KMS-11 (cell line): ENCODE data around the gene PRR30.

Experiments used
- H2AFZ ChIP-seq: fragments of 200-600 bp; sonication (generic); 2 replicates; pipeline ENCODE4 v1.6.1; 2016; ENCODE audit warnings: antibody characterized with exemption, mixed run types, low read depth
- H3K27ac ChIP-seq: fragments of 200-600 bp; sonication (generic); 2 replicates; pipeline ENCODE4 v1.6.1; 2016; ENCODE audit warnings: mild to moderate bottlenecking, mixed run types
- H3K27me3 ChIP-seq: fragments of 200-600 bp; sonication (generic); 2 replicates; pipeline ENCODE4 v1.6.1; 2017; ENCODE audit warnings: mild to moderate bottlenecking, low read depth, mixed run types, moderate library complexity; ENCODE audit not compliant: insufficient read depth
- H3K36me3 ChIP-seq: fragments of 200-600 bp; sonication (generic); 2 replicates; pipeline ENCODE4 v1.6.1; 2017; ENCODE audit warnings: mild to moderate bottlenecking, mixed run types; ENCODE audit not compliant: insufficient read depth
- H3K4me1 ChIP-seq: fragments of 200-600 bp; sonication (generic); 2 replicates; pipeline ENCODE4 v1.6.1; 2016; ENCODE audit warnings: mild to moderate bottlenecking, low read depth, mixed run types; ENCODE audit not compliant: poor library complexity, severe bottlenecking
- H3K4me2 ChIP-seq: fragments of 200-600 bp; sonication (generic); 2 replicates; pipeline ENCODE4 v1.7.0; 2016; ENCODE audit warnings: mild to moderate bottlenecking, mixed run types
- H3K4me3 ChIP-seq: fragments of 200-600 bp; sonication (generic); IDR thresholded peaks from 2 replicates; pipeline ENCODE4 v1.6.1; 2017; ENCODE audit warnings: low read depth, low read length, mixed read lengths; ENCODE audit not compliant: insufficient read depth
- H3K79me2 ChIP-seq: fragments of 200-600 bp; sonication (generic); 2 replicates; pipeline ENCODE4 v1.6.1; 2016; ENCODE audit warnings: low read depth, mixed run types; ENCODE audit not compliant: insufficient read depth
- H3K9ac ChIP-seq: fragments of 200-600 bp; sonication (generic); 2 replicates; pipeline ENCODE4 v1.6.1; 2016; ENCODE audit warnings: mild to moderate bottlenecking, mixed run types
- H4K20me1 ChIP-seq: fragments of 200-600 bp; sonication (generic); 2 replicates; pipeline ENCODE4 v1.6.1; 2016; ENCODE audit warnings: mild to moderate bottlenecking, mixed run types; ENCODE audit not compliant: insufficient read depth
- TF ChIP-seq, protein P1 (sequence below): fragments of 200-600 bp; sonication (generic); conservative IDR thresholded peaks from 2 replicates; pipeline ENCODE4 v1.6.1; 2017; ENCODE audit warnings: low read depth, mild to moderate bottlenecking, antibody characterized with exemption, low read length, moderate library complexity, mixed read lengths

The PRR30 gene

DNA sequence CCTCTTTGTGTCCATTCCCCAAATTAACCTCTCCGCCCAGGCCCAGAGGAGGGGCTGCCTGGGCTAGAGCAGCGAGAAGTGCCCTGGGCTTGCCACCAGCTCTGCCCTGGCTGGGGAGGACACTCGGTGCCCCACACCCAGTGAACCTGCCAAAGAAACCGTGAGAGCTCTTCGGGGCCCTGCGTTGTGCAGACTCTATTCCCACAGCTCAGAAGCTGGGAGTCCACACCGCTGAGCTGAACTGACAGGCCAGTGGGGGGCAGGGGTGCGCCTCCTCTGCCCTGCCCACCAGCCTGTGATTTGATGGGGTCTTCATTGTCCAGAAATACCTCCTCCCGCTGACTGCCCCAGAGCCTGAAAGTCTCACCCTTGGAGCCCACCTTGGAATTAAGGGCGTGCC is 39.2 kb downstream of the PRR30 start:
- Histone ChIP-seq H3K36me3 (no peaks in the 10 kb centered on the region), H3K27me3 (no peaks in the 10 kb centered on the region), H3K79me2 (no peaks in the 10 kb centered on the region), H2AFZ (no peak overlapping the region), H3K4me1 (no peaks in the 10 kb centered on the region), H4K20me1 (no peaks in the 10 kb centered on the region), H3K9ac (no peak overlapping the region), H3K27ac (no peak overlapping the region), H3K4me2 (no peak overlapping the region), H3K4me3 (no peak overlapping the region)
- TF ChIP-seq, protein P1, sequence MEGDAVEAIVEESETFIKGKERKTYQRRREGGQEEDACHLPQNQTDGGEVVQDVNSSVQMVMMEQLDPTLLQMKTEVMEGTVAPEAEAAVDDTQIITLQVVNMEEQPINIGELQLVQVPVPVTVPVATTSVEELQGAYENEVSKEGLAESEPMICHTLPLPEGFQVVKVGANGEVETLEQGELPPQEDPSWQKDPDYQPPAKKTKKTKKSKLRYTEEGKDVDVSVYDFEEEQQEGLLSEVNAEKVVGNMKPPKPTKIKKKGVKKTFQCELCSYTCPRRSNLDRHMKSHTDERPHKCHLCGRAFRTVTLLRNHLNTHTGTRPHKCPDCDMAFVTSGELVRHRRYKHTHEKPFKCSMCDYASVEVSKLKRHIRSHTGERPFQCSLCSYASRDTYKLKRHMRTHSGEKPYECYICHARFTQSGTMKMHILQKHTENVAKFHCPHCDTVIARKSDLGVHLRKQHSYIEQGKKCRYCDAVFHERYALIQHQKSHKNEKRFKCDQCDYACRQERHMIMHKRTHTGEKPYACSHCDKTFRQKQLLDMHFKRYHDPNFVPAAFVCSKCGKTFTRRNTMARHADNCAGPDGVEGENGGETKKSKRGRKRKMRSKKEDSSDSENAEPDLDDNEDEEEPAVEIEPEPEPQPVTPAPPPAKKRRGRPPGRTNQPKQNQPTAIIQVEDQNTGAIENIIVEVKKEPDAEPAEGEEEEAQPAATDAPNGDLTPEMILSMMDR = no peak

DNA sequence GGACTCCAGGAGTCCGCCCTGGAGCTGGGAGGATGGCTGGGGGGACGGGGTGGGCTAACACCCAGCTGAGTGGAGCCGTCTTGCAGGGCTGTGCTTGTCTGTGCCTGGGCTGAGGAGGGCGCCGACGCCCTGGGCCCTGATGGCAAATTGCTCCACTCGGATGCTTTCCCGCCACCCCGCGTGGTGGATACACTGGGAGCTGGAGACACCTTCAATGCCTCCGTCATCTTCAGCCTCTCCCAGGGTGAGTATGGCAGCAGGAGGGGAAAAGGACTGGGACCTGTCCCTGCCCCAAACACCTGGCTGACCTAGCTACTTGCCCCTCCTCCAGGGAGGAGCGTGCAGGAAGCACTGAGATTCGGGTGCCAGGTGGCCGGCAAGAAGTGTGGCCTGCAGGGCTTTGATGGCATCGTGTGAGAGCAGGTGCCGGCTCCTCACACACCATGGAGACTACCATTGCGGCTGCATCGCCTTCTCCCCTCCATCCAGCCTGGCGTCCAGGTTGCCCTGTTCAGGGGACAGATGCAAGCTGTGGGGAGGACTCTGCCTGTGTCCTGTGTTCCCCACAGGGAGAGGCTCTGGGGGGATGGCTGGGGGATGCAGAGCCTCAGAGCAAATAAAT is 39.8 kb downstream of the PRR30 start:
- Histone ChIP-seq H3K27me3 (no peaks in the 10 kb centered on the region), H3K9ac (no peak overlapping the region), H3K4me1 (no peaks in the 10 kb centered on the region), H2AFZ (no peak overlapping the region), H3K79me2 (no peaks in the 10 kb centered on the region), H3K27ac (no peak overlapping the region), H3K36me3 (no peaks in the 10 kb centered on the region), H3K4me2 (no peak overlapping the region), H3K4me3 (no peak overlapping the region), H4K20me1 (no peaks in the 10 kb centered on the region)
- TF ChIP-seq, protein P1 = no peak

DNA sequence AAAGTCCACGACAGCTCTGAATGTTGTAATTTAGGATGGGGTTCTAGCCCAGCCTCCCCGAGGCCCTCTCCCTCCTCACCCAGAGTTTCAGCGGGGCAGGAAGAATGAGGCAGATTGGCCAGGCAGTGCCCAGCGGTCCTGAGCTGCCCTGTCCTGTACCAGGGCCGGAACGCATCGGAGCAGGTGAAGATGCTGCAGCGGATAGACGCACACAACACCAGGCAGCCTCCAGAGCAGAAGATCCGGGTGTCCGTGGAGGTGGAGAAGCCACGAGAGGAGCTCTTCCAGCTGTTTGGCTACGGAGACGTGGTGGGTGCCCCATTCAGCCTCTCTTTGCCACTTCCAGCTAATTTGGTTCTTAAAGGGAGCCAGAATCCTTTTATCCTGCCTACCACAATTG is 41.9 kb downstream of the PRR30 start:
- Histone ChIP-seq H3K4me2 (no peak overlapping the region), H3K79me2 (no peaks in the 10 kb centered on the region), H3K36me3 (no peaks in the 10 kb centered on the region), H4K20me1 (no peaks in the 10 kb centered on the region), H3K27me3 (no peaks in the 10 kb centered on the region), H3K27ac (no peak overlapping the region), H3K4me1 (no peaks in the 10 kb centered on the region), H2AFZ (no peak overlapping the region), H3K4me3 (no peak overlapping the region), H3K9ac (no peak overlapping the region)
- TF ChIP-seq, protein P1 = no peak

DNA sequence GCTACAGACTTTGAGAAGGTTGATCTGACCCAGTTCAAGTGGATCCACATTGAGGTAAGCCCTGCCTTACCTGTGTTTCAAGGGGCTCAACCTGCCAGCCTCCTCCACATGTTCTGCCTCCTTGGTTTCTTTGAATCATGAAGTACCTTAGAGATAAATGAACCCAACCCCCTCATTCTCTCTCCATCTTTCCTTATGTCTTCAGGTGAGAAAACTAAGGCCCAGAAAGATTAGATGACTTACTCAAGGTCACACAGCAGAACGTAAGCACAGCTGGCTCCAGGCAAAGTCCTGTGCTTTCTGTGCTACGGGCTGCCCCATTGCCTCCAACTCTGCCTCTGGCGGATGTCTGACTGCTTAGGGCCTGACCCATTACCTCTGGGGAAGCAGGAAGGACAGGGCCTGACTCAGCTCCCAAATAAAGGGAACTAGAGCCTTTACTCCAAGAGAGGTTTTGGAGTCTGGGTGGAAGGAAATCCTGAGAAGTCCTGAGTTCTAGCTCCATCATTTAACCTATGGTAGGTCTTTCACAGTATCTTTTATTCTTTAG is 42.4 kb downstream of the PRR30 start:
- no peak overlapping the region for H3K4me2 ChIP-seq
- no peaks in the 10 kb centered on the region for H3K4me1 ChIP-seq
- H3K27ac ChIP-seq = no peak overlapping the region
- no peak overlapping the region for H3K4me3 ChIP-seq
- TF ChIP-seq, protein P1 = no peak
- no peak overlapping the region for H3K9ac ChIP-seq
- H4K20me1 ChIP-seq = no peaks in the 10 kb centered on the region
- no peaks in the 10 kb centered on the region for H3K36me3 ChIP-seq
- H3K79me2 ChIP-seq = no peaks in the 10 kb centered on the region
- H2AFZ ChIP-seq = peak overlapping the region; percentile 62; the same call in 1 of the 2 replicates
- no peaks in the 10 kb centered on the region for H3K27me3 ChIP-seq
